Neural cell (in vitro differentiated cells): Measurements from ENCODE around the gene NT5DC2.

Experiments used
- TAF1 ChIP-seq: IDR thresholded peaks from 2 replicates; pipeline ENCODE4 v1.6.1; 2012; ENCODE audit warnings: low read depth
- TF ChIP-seq, protein P1 (sequence below): fragments of 450-650 bp; IDR thresholded peaks from 2 replicates; pipeline ENCODE4 v1.5.1; 2014; ENCODE audit warnings: antibody characterized with exemption, mild to moderate bottlenecking, moderate library complexity; ENCODE audit not compliant: poor library complexity, severe bottlenecking

- TF ChIP-seq TAF1 = no peak
- TF ChIP-seq, protein P1, sequence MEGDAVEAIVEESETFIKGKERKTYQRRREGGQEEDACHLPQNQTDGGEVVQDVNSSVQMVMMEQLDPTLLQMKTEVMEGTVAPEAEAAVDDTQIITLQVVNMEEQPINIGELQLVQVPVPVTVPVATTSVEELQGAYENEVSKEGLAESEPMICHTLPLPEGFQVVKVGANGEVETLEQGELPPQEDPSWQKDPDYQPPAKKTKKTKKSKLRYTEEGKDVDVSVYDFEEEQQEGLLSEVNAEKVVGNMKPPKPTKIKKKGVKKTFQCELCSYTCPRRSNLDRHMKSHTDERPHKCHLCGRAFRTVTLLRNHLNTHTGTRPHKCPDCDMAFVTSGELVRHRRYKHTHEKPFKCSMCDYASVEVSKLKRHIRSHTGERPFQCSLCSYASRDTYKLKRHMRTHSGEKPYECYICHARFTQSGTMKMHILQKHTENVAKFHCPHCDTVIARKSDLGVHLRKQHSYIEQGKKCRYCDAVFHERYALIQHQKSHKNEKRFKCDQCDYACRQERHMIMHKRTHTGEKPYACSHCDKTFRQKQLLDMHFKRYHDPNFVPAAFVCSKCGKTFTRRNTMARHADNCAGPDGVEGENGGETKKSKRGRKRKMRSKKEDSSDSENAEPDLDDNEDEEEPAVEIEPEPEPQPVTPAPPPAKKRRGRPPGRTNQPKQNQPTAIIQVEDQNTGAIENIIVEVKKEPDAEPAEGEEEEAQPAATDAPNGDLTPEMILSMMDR = no peak
Measured at GRCh38 chr3:52532838-52533622, 627 bp downstream of the NT5DC2 start.
